ENCODE results near the gene ERF.
"Not testable (repeated sequence)": the region's sequence is repeated elsewhere in the genome, so short reads cannot be mapped to it uniquely, and the experiment has no call there.

The ERF gene

DNA sequence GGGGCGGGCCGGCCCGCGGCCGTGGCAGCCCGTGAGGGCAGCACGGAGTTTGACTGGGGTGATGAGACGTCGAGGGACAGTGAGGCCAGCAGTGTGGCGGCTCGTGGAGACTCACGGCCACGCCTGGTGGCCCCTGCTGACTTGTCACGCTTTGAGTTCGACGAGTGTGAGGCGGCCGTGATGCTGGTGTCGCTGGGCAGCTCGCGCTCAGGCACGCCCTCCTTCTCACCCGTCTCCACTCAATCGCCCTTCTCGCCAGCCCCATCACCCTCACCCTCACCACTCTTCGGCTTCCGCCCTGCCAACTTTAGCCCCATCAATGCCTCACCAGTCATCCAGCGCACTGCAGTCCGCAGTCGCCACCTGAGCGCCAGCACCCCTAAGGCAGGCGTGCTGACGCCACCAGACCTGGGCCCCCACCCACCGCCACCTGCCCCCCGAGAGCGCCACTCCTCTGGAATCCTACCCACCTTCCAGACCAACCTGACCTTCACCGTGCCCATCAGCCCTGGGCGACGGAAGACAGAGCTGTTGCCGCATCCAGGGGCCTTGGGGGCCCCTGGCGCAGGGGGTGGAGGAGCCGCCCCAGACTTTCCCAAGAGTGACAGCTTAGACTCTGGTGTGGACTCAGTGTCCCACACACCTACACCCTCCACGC, 18.6 kb upstream of the ERF start:
- no peak for DNase-seq

- DNase-seq = no peak
These were observed 18.1 kb upstream of the ERF start for GRCh38 chr19:42272989-42273406.

- no peak for DNase-seq
These were observed 17.6 kb upstream of the ERF start for GRCh38 chr19:42272535-42272897.

DNA sequence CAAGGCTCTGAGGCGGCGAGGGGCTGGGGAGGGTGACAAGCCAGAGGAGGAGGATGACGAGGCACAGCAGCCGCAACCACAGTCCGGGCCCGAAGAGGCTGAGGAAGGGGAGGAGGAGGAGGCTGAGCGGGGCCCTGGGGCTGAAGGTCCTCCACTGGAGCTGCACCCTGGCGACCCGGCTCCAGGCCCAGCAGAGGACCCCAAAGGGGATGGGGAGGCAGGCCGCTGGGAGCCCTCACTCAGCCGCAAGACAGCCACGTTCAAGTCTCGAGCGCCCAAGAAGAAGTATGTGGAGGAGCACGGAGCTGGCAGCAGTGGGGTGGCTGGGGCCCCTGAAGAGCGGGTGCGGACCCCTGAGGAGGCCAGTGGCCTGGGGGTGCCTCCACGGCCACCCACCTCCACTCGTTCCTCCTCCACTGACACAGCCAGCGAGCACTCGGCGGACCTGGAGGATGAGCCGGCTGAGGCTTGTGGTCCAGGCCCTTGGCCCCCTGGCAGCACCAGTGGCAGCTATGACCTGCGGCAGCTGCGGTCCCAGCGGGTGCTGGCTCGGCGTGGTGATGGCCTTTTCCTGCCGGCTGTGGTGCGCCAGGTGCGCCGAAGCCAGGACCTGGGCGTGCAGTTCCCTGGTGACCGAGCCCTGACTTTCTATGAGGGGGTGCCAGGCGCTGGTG, 17.1 kb upstream of the ERF start:
- no peak for DNase-seq

- DNase-seq = no peak
These were observed 16.1 kb upstream of the ERF start for GRCh38 chr19:42271045-42271419.

DNA sequence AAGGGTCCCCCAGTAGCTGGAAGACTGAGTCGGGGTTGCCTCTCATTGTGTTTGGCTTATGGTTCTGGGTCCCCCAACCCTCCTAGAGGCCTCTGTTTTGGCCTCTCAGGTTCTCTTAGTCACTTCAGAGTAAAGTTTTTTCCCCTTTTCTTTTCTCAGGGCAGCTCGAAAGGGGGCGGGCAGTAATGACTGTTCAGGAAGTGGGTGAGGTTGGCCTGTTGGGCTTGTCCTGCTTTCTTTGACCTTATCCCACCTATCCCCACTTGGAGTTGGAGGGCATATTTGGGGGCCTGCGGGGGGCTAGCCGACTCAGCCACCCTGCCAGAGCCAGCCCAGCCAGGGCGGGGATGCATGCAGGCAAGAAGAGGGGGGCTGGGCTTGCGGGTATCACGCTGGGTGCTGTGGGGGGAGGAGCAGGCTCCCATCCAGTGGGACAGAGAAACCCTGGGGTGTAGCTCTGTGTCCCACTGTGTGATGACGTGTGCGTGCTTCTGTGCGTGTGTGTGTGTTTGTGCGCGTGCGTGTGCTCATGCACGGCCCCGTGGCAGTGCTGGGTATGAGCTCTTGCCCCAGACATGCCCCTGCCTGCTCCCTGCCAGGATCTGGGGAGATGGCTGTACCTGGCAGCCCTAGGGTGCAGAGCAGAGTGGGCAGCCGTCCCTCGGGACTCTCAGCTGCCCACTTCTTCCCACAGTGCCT, 15.6 kb upstream of the ERF start:
- DNase-seq = peak; percentile 74

DNA sequence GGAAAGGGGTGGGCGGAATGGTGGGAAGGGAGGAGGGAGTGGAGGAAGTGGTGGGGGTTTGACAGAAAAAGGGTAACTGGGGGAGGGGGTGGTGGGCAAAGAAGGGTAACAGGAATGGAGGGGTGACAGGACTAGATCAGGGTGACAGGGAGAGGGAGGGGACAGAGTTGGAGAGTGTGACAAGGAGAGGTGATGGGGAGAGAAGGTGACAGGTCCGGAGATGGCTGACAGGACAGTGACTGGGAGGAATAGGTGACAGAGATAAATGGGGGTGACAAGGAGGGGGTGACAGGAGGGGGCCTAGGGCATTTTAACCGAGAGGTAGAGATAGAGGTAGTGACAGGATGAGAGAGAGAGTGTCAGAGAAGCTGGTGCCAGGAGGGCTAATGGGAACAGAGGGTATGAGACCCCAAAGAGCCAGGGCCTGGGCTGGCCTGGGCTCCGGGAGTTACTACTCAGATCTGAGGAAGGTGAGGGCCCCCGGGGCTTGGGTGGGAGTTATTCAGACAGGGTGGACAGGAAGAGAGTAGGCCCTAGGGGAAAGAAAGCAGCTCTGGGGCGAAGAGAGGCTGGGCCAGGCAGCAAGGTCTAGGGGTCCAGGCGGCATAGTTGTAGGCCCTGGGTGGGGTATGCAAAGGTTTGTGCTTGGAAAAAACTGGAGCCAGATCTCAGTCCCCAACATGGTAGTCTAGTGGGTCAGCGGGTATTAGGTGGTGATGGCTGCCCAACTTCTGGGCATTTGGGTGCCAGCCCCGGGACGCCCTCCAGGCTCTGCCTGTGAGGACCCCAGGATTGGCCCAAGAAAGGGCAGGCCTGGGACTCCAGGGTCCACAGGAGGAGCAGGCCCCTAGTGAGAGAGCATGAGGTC, 14.8 kb upstream of the ERF start:
- no peak for DNase-seq

DNA sequence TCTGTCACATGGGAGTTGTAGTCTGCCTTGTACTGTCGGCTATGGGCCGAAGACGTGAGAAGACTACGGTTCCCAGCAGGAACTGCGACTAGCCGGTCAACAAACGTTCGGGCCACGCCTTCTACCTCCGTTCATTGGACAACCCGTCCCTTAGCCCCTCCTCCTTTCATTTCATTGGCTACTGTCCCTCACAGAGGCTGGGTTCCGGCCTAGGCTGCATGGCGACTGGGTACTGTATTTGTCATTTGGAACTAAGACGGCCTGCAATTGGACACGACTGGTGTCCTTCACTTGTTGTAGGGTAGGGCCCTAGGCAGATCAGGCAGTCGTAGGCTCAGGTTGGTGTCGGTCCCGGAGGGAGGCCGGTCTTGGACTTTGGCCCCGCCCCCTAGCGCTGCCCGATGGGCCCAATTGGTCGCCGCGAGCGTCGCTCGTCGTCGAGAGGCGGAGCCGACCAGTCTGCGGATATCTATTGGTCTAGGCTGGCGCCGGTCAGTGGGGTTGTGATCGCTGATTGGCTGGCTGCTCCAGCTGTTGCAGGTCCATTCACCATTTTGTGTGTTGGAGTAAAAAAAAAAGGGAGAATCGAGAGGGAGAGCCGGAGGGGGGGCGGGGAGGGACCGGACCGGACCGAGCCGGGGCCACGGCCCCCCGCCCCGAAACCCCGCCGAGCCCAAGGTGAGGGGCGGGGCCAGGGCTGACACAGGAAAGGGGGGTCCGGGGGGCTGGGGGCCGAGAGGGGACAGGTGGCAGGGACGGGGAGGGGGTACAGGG, 14.0 kb upstream of the ERF start, which contains the start of gene CIC:
TSS of gene CIC (plus strand) at position 549 of the 774 bp plus-strand sequence. CDS start 2,532 bp downstream, outside the sequence.
- peak; percentile 100 for DNase-seq

DNA sequence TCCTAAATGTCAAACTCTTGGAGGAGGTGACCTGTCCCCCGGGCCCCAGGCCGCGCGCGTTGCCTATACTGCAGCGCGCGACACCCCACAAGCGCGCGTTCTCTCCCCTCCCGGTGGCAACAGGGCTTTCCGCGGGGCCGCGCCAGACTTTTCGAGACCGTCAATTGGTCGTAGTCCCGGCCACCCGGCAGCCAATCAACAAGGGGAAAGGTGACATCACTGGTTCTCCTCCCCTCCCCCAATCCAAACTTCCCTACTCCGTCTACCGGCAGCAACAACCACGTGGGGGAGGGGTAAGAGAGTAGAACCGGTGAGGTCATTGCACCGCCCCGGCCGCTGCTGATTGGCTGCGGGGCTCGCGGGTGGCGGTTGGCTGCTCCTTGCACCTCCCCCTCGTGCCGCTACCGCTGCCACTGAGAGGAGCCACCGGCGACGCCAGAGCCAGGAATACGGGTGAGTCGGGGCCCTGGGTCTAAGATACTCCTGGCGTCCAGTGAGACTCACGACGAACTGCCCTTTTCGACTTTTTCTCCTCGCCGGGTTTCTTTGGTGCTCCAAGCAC, 13.3 kb upstream of the ERF start:
- peak; percentile 100 for DNase-seq

- DNase-seq = no peak
These were observed 12.8 kb upstream of the ERF start for GRCh38 chr19:42267644-42268141.

DNA sequence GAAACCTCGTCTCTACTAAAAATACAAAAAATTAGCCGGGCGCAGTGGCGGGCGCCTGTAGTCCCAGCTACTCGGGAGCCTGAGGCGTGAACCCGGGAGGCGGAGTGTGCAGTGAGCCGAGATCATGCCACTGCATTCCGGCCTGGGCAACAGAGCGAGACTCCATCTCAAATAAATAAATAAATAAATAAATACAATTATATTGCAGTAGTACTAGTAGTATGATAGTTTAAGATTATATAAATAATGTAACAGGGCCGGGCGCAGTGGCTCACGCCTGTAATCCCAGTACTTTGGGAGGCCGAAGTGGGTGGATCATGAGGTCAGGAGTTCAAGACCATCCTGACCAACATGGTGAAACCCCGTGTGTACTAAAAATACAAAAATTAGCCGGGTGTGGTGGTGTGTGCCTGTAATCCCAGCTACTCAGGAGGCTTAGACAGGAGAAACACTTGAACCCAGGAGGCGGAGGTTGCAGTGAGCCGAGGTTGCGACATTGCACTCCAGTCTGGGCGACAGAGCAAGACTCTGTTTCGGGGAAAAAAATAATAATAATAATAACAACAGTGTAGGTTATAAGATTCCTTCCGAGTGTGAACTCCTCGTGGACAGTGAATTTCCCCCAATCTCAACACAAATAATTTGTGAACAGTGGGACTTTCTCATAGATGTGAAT, 12.1 kb upstream of the ERF start:
- not testable (repeated sequence) for DNase-seq

GRCh38 chr19:42266105-42266504, 11.2 kb upstream of the ERF start:
- DNase-seq = not testable (repeated sequence)

DNA sequence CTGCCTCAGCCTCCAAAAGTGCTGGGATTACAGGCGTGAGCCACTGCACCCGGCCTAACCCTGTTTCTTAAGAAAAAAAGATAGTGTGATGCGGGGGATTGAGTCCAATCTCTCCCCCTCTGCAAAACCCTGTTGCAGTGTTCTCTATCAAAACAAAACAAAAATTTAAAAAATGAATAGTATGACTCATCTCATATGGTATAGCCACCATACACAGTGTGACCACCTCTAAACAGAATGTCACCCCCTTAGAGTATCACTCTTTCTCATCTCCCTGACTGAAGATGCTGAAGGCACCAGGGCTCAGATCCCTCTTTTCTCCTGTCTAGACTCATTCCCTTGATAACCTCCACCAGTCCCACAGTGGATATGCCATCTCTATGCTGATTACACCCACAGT, 6.8 kb upstream of the ERF start:
- DNase-seq = no peak

DNA sequence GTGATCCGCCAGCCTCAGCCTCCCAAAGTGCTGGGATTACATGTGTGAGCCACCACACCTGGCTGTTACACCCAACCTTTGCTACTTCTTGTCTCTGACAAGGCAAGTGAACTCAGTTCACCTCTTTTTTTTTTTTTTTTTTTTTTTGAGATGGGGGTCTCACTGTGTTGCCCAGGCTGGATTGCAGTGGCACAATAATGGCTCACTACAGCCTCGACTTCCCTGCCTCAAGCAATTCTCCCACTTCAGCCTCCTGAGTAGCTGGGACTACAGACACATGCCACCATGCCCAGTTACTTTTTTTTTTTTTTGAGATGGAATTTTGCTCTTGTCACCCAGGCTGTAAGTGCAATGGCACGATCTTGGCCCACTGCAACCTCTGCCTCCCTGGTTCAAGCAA, 2.9 kb upstream of the ERF start:
- DNase-seq = not testable (repeated sequence)

- DNase-seq = peak; percentile 35
These were observed 1.1 kb upstream of the ERF start for GRCh38 chr19:42255766-42256745.

DNA sequence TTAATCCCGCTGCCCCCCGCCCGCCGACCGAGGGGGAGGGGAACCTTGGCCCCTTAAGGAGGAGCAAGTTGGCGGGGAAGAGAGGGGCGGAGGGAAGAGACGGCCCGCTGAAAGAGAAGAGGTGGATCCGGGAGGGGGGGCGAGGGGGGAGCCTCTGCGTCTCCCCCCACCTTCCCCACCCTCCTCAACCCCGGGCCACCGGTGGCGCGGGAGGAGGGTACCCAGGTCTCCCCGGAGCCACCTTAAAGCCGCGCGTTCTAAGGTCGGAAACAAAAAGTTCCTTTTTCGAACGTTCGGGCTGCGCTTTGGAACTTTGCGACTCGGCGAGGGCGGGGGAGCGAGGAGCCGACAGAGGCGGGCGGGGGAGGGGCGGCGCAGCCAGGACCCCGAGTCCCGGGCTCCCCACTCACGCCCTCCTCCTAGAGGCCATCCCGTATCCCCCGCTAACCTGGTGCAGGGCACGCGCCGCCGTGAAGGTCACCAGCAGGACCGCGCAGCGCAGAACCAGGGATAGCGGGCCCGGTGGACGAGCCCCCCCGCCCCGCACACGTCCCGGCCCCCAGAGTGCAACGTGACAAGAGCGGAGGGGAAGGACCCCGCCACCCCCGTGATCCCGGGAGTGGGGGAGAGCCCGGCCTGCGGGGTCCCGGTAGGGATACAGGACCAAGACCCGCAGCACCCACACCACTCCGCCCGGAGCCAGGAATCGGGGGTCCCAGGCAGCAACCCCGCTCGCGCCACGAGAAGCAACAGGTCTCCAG, 659 bp downstream of the ERF start:
- peak; percentile 76 for DNase-seq

DNA sequence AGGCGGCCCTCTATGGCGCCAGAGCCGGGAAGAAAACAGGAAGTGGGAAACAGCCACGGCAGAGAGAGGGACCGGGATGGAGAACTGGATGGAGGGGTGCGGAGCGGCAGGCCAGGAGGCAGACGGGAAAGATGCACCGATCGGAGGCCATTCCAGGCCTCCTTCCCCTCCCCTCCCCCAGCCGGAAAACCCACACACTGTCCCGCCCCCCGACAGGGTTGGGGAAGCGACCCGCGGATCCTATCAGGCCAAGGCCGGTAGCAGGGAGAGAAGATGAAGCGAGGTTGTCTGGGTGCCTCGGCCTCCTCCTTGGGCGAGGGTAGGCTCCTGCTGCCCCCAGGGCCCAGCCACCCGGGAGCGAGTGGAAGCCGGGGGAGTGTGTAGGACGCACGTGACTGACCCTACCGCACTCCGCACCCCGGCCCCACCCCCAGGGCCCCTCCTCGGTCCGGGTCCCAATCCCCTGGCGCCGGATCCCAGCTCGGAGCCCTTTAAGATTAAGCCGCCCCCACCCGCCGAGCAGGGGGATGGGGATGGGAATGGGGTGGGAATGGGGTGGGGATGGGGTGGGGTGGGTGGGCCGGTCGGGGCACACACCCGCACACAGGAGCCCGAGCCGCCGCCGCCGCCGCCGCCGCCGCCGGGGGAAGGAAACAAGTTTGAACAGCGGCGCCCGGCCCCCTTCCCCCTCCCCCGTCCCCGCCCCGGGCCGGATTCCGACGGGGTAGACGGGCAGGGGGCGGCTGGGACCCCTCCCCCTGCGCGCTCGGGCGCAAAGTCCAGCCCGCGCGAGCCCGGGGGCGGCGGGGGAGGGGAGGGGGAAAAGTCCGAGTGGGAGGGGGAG, 1.5 kb downstream of the ERF start:
- DNase-seq = no peak

Measured in suppressor macrophage treated with lipopolysaccharide for 4 hours (primary cell).